Stimulated activated CD4-positive, alpha-beta T cell treated with anti-CD3 and anti-CD28 coated beads, Interleukin-15, amount 100 ng/mL, for 24 hours (primary cell): ENCODE measurements around the gene PTPN7.
"Not testable (repeated sequence)": the region's sequence is repeated elsewhere in the genome, so short reads cannot be mapped to it uniquely, and the experiment has no call there.

ENCODE experiments used
- DNase-seq: peaks from one replicate; pipeline ENCODE4 v3.0.0-alpha.2; 2020

PTPN7 gene

DNA sequence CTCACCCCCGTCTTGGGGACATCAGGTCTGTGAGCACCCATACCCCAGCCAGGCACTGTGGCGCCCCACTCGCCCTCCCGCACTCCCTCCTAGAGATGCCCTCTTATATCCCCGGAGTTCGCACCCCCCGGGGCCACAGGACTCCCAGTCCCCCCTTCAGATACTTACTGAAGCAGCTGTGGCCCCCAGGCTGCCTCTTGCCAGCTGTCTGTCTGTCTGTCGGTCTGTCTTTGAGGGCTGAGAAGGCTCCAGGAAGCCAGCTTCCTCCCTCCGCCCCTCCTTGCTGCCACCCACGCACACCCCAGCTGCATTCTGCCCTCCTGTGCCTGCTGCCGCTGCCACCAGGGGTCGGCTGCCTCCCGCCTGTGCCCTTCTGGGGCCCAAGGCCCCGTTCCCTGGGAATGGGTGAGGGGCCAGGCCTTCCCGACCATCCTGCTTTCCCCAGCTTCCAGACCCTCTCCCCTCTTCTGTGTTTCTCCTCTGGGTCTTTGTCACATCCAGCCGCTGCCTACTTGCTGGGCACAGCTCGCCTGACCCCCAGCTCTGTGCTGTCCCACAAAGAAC, at the start of gene PTPN7:
PTPN7 (minus strand) TSS at position 226 of the 564 bp plus-strand sequence. CDS start 1,200 bp downstream, outside the sequence.
- DNase-seq: peak; percentile 95

DNA sequence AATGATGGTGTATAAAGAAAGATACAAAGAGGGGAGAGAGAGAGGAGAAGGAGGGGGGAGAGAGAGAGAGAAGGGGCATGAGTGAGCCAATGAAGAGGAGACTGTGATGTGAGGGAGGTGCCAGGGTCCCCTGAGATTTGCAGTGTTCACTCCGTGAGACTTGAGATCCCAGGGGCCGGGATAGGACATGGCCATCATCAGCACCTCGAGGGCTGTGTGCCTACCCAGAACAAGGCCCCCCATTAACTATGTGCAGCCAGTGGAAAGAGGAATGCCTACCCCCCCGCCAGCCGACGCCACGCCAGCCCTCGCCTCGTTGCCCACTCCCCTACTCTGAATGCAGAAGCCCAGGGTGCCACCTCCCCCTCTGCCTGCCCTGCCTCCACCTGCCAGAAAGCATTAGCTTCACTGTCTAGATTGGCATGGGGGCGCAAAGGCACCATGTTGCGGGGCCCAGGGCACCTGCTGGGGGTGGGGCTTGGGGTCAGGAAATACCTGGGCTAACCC, 48.0 kb upstream of the PTPN7 start:
- no peak for DNase-seq

DNA sequence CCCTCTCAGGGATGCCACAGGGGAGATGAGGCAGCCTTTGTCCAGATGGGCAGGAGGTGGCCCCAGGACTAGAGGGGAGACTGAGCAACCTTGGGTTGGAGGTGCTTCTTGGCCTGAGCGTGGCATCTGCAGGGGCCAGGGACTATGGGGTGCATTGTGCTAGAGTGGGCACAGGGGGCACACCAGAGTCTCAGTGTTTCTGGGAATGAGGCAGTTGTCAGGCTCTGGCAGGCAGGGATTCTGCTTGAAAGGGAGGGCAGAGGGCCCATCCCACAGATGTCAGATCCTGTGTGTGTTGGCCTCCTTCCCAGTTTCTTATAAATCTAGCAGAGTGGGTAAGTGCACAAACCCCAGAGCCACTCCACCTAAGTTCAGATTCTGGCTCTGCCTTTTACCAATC, 46.9 kb upstream of the PTPN7 start:
- DNase-seq: no peak

DNA sequence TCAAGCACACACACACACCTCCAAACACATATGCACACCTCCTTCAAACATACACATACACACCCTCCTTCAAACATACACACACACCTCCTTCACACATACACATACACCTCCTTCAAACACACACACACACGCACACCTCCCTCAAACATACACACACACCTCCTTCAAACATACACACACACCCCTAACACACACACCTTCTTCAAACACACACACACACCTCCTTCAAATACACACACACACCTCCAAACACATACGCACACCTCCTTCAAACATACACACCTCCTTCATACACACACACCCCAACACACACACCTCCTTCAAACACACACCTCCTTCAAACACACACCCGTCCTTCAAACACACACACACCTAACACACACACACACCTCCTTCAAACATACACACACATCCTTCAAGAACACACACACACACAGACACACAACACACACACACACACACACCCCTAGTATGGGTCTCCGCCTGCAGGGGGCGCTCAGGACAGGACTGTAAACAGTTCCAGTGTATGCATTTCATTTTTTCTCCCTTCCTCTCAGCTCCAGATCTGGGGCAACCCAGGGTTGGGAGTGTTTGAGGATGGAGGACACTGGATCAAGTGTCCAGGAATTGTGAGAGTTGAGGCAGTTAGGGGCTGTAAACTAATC, 45.3 kb upstream of the PTPN7 start:
- peak; percentile 28 for DNase-seq

DNA sequence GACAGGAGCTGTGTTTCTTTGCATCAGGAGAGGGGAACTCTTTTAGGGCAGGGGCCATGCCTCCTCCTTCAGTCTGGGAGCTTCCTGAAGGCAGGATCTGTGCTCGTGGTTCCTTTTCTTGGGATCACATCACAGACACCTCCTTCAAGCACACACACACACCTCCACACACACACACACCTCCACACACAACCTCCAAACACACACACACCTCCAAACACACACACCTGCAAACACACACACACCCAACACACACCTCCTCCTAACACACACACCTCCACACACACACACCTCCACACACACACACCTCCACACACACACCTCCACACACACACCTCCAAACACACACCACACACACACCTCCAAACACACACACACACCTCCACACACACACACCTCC, 43.7 kb upstream of the PTPN7 start:
- no peak for DNase-seq

DNA sequence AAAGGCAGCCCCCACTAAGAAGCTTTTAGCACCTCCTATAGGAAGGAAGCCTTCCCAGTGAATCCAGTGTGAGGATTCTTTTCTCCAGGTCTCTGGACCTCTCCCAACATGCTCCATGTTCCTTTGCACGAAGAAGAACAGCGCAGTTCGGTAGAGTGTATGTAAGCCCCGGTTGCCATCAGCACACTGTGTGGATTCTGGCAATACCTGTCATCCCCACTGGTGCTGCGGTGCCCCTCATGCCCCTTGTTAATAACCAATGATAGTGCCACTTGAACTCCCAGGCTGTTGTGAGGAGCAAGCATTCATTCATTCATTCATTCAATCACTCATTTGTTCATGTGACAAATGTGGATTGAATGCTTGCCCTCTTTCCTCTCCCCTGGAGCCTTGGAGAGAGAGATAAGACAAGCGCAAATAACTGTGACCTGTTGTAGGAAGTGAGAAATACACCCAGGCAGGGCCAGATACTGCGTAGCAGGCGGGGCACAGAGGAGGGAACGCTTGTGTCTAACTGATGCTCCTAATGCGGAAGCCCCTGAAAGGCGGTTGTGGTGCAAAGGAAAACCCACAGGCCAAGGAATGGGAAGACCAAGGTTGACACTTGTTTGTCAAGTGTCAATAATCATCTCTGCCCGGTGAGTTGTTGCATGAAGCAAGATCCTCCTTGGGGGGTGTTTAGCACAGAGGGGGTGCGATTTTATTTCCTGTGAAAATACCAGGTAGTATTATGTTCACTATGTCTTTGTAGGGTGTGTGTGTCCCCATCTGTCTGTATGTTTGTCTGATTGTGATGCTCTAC, 43.0 kb upstream of the PTPN7 start:
- DNase-seq: no peak

DNA sequence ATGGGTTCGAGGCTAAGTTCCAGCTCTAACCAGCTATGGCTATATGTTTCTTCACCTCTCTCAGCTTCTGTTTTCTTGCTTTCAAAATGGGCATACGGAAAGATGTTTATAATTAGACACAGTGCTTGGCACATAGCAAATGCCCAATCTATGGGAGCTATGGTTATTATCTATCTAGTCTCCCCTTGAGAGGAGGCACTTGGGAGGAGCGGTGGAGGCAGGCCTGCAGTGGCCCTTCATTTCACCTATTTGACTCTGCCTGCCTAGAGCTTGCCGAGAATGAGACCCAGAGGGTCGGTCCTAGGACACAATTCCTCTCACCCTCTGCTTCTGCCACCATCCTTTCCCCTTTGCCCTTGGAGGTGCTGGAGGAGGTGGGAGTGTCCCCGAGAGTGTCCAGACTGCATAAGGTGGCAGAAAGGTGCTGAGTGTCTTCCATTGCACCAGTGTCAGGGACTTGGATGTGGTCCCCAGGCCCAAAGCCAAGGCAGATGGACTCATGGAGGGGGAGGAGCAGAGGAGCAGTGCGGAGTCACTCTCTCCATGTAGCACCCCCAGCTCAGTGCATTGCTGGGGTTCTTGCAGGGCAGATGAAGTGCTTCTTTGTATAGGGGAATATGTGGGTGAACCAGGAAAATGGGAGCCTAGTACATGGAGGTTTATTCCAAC, 42.2 kb upstream of the PTPN7 start:
- DNase-seq: no peak

DNA sequence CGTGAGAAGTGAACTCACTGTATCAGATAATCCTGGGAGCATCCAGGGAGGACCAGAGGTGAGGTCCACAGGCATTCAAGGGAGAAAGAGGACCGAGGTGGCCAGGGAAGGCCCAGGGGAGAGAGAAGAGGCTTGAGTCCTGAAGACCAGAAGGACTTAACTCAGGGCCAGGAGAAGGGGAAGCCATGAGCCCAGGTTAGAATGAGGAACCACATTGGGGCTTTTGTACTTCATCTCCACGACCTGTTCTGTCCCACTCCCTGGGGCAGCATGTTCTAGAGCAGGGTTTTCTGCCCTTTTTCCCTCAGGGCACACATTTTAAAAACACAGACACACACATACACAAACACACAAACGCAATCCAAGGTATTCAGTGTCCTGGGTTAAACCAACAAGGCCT, 41.6 kb upstream of the PTPN7 start:
- DNase-seq: no peak

DNA sequence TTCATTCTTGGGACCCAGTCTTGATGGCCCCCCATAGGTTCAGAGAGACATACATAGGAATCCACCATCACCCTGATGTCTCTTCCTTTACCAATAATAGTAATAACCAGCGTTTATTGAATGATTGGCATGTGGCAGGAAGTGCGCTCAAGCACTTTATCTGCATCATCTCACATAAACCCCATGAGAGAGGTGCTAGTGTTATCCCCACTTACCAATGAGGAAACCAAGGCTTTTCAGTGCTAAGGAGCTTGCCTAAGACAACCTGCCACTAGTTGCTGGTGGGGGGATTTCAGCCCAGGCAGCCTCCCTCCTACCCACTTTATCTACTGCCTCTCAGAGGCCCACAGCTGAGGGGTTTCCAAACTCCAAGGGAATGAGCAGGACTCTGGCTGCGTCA, 40.9 kb upstream of the PTPN7 start:
- no peak for DNase-seq

DNA sequence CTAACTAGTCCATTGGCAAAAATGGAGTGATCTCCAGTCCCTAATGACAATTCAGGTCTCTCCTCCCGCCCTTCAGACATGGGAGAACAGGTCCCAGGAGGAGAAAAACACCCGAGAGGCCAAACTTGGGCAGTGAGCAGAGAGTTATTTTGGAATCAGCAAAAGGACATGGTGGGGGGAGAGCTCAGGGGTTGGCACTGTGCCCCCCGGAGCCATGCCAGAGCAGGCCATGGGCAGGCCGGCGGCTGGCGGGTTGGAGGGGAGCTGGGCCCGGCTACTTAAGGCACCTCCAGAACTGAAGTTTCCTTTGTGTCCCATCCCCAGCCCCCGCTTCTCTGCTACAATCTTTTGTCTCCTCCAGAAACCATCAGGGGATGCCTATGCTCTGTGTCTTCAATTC, 40.3 kb upstream of the PTPN7 start:
- no peak for DNase-seq

DNA sequence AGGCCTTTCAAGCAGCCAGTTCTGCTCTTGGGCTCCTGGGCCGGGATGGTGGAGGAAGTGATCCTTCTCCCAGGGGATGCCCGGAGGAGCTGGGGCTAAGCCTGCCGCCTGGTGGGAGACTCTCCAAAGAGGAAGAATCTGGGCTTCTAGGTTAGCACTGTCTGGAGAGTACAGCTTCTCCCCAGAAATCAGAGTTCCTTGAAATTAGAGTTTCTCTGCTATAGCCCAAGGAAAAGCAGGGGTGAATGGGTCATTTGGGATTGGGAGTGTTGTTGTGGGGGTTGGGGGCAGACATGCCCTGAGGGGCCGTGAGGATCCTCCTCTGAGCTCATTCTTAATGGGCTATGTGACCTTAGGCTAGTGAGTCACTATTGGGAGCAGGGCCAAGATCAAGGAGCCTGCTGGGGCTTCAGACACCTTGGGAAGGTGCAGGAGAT, 39.7 kb upstream of the PTPN7 start:
- no peak for DNase-seq

DNA sequence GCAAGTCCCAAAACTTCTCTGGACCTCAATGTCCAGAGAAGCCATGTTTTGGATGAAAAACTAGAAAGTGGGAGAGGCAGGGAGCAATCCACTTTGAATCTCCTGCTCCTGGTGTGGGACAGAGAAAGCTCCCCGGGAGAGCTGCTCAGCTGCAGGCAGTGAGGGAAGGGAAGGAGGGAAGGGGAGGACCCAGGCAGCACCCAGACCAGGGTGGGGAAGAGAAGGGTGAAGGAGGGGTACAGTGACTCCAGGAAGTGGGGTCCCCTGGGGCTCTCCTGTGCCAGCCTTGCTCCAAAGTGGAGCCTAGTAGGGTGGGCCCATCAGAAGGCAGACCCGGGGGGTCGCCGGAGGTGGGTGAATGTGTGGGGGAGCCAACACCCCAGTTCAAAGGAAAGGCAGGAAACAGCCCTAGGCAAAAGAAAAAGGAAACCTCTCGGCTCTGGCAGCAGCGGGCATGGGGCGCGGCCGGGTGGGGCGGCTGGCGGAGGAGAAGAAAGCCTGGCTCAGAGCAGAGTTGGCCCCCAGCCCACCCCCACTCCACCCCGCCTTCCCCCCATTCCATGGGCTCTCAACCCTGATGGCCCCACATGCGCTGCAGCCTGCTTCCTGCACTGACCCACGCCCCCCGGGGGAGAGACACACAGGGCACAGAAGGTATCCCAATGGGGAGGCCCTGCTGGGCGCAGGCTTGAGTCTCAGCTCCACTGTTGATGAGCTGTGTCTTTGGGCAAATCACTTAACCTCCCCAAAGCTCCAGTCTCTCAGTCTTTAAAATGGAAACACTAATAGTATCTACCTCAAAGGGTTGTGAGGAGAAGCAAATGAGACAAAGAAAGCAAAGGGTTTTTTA, 38.9 kb upstream of the PTPN7 start:
- DNase-seq: no peak

DNA sequence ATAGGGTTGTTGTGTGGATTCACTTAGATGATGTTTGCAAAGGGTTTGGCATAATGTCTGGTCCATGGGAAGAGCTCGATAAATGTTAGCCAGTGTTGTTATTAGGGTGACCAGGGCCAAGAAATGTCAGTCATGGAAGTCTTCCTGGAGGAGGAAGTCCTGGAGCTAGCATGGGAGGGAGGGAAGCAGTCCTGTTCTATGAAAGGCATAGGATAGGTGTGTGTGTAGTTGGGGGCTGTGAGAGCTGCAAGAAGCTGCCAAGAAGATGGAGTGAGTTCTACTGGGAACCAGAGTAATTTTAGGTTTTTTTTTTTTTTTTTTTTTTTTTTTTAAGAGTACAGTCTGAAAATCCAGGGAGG, 37.9 kb upstream of the PTPN7 start:
- DNase-seq: no peak

DNA sequence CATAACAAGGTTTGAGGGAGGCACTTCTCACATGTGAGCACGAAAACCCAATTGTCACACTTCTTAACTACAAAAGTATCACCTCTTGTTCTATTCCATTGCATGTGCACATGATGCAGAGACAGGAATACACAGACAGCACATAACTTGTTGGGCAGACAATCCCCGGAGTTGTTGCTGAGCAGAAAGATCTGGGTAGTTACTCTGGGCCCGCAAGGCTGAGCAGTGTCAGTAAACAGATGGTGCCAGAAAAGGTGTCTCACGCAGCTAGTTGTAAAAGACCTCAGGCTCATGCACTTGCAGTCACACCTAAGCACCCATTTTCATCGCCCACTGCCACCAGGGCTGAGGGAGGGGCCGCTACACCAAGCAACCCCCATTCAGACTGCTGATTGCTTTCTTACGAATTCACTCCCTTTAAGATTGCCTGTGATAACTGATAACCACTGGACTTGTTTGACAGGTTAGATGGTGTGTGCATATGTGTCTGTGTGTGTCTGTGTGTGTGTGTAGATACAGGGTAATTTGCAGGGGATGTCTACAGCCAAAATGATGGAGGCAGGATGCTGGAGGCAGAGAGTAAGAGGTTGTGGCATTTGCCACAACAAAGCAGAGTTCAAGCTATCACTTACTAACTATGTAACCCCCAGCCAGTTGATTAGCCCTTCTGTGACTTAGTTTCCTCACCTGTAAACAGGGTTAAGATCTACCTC, 37.4 kb upstream of the PTPN7 start:
- DNase-seq: no peak

DNA sequence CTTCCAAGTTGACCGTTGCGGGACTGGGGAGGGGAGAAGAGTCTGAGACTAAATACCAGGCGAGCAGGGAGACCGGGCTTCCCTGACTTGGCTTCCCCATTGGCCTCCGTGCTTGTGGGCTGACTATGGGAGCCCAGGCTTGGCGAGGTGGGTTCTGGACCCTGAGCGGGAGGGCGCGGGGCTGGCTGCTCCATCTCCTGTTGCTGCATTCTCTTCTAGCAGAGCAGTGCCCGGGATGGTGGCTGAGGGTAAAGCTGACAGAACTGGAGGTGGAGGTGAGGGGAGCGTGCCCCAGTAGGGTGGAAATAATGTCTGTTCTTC, 33.9 kb upstream of the PTPN7 start:
- no peak for DNase-seq

DNA sequence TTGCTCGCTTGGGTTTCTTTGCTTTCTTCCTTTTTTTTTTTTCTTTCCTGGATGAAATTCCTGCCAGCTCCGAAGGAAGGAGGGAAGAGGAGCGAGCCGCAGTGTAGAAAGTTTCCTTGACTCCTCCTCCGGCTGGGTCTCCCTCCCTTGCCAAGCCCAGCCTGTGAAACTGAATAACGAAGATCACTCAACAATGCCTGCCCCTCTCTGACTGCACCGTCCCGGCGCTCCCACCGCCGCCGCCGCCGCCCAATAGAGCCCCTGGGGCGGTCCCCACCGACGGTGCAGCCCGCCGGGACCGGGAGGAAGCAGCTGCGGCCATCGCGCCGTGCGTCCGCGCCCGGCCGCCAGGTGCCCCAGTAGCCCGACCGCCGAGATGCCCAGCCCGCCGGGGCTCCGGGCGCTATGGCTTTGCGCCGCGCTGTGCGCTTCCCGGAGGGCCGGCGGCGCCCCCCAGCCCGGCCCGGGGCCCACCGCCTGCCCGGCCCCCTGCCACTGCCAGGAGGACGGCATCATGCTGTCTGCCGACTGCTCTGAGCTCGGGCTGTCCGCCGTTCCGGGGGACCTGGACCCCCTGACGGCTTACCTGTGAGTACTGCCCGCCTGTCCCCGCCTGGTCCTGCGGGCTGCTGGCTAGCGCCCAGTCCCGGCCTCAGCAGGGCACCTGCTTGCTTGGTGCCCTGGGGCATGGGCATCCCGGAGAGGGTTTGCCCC, 33.4 kb upstream of the PTPN7 start, which contains the start of gene LGR6:
LGR6 (plus strand) TSS at position 186 of the 714 bp plus-strand sequence; CDS start at position 377, 191 bp downstream.
- no peak for DNase-seq

DNA sequence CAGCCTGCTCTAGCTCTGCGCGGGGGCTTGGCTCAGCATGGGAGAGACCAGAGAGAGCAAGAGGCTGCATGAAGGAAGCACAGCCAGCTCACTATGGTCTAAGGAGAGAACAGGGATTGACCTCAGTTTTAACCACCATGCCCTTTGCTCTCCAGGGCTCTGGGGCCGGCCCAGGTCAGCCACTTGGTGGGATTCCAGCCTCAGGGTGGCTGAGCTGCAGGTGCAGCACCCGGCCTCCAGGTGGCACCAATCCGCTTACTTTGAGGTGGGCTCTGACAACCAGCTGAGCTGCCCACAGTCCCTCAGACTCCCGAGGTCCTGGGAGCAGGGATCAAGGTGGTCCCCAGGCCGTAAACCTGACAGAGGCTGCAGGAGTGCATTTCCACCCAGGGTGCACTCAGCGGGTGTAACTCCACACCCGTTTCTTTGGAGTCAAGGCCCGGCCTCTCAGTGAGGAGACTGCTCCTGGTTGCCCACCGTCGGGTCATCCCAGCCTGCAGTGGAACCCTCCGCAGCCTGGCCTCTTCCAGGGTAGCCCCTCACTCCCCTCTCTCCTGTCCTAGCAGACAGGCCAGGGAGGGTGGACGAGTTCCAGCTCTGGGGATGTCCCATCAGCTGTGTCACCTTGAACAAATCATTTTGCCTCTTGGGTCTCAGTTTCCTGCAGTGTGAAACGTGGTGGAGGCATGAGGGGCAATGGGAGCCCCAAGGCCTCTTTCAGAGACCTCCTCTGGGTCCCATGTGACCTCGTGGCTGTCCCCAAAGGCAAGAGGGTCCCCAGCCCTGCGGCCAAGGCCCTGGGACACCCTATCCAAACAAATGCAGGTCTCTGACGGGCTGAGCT, 32.6 kb upstream of the PTPN7 start:
- peak; percentile 70 for DNase-seq

DNA sequence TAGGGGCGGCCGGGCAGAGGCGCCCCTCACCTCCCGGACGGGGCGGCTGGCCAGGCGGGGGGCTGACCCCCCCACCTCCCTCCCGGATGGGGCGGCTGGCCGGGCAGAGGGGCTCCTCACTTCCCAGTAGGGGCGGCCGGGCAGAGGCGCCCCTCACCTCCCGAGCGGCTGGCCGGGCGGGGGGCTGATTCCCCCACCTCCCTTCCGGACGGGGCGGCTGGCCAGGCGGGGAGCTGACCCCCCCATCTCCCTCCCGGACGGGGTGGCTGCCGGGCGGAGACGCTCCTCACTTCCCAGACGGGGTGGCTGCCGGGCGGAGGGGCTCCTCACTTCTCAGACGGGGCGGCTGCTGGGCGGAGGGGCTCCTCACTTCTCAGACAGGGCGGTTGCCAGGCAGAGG, 31.0 kb upstream of the PTPN7 start:
- not testable (repeated sequence) for DNase-seq

DNA sequence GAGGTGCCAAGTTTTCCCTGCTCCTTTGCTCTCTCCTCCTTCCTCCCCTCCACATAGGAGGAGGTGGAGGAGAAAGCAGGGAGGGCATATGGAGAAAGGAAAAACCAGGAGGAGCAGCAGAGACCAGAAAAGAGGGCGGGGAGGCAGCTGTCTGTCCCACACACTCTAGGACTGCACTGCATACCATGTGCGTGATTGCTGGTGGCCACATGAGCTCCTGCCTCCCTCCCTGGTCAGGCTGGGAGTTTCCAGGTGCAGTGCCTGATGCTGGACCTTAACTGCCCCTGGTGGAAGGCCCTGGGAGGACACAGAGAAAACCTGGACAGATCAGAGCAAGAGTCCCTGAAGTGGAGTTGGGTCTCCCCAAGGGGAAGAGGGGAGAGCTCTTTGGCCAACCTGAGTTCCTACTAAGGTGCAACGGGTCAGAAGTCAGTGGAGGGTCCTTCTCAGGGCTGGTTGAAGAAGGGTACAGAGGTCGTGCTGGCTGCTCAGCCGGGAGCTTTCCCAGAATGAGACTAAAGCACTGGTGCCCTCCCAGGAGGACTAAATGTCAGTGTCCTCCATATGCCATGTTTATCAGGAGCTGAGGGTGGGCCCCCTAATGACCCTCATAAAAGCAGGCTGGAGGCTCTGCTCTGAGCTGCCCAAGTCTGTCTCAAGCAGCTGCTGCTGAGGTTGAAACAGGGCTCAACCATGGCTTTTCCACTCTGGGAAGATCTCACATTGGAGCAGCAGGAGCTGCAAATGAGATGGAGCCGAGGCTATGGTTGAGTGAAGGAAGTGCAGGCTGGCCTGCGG, 29.7 kb upstream of the PTPN7 start:
- DNase-seq: no peak
